IPS-20b (cell line): ENCODE data around the gene LYZL2.
"Not testable (repeated sequence)": the region's sequence is repeated elsewhere in the genome, so short reads cannot be mapped to it uniquely, and the experiment has no call there.

Source experiments
- H3K27ac ChIP-seq: one replicate; pipeline ENCODE4 v1.5.1; 2013; ENCODE audit warnings: low read length
- H3K27me3 ChIP-seq: 2 replicates; pipeline ENCODE4 v1.6.1; 2013; ENCODE audit warnings: mild to moderate bottlenecking, low read length, inconsistent platforms; ENCODE audit not compliant: insufficient read depth
- H3K36me3 ChIP-seq: 2 replicates; pipeline ENCODE4 v1.6.1; 2013; ENCODE audit warnings: low read depth, mild to moderate bottlenecking, inconsistent platforms, low read length, moderate library complexity; ENCODE audit not compliant: insufficient read depth
- H3K4me1 ChIP-seq: 2 replicates; pipeline ENCODE4 v1.6.1; 2013; ENCODE audit warnings: mild to moderate bottlenecking, control low read depth, inconsistent platforms, low read length, moderate library complexity; ENCODE audit not compliant: insufficient read depth
- H3K4me3 ChIP-seq: 2 replicates; pipeline ENCODE4 v1.5.1; 2013; ENCODE audit warnings: mild to moderate bottlenecking, low read length, inconsistent platforms
- H3K9ac ChIP-seq: 2 replicates; pipeline ENCODE4 v1.6.1; 2013; ENCODE audit warnings: low read depth, mild to moderate bottlenecking, inconsistent platforms, low read length, moderate library complexity
- H3K9me3 ChIP-seq: 2 replicates; pipeline ENCODE4 v1.6.1; 2013; ENCODE audit warnings: mild to moderate bottlenecking, low read depth, low read length, inconsistent platforms; ENCODE audit not compliant: insufficient read depth

The LYZL2 gene

DNA sequence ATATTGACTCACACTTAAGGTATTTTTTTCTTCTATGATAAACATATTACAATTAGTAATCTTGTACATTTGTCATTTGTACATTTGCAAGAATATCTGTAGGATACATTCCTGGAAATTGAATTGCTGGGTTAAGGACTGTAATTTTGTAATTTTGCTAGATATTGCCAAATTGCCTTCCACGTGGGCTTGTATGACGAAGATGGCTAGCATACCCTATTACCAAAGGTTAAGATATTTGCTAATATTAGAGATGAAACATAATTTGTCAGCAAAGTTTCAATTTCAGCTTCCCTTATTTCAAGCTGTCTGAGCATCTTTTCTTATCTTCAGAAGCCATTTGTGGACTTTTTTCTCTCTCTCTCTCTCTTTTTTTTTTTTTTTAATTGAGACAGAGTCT lies 1.0 kb upstream of the LYZL2 start:
- Histone ChIP-seq H3K27me3 (no peaks in the 10 kb centered on the region), H3K9ac (no peak overlapping the region), H3K9me3 (no peaks in the 10 kb centered on the region), H3K36me3 (no peaks in the 10 kb centered on the region), H3K27ac (no peak overlapping the region), H3K4me3 (no peak overlapping the region), H3K4me1 (no peaks in the 10 kb centered on the region)

DNA sequence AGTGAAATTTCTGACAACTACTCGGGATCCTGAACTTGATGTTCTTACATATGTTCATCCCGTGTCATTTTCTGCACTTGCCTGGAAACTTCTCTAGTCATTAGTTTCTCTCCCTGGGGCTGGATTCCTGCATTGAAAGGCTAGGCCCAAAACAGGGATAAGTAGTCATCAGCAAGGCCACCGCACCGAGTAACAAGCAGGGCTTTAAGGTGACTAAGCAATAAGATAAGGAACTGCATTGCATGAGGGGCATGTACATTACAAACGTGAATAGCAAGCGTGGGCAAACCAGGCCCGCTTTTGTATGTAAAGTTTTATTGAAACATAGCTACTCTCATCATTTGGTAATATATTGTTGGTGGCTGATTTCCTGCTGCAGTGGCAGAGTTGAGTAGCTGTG lies 977 bp downstream of the LYZL2 start:
- H3K27me3 ChIP-seq, H3K9ac ChIP-seq, H3K27ac ChIP-seq, H3K9me3 ChIP-seq, H3K4me3 ChIP-seq, H3K4me1 ChIP-seq, H3K36me3 ChIP-seq: not testable (repeated sequence)

DNA sequence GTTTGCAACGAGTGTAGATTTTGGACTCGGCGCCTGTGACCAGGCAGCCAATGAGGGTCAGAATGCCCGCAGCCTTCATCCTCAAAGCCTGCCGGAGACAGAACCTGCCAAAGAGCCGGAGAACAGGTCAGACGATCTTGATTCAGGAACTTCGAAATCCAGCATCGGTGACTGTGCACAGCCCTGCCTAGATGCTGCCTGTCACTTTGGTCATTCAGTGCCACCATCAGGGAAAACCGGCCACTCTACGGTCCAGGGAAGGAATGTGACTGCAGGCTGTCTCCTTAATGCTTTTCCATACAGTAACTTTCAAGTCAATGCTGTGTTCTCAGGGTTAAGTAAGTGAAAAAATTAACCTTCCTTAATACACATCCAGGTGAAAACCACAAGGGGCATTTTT lies 2.7 kb downstream of the LYZL2 start:
- not testable (repeated sequence) for H3K36me3 ChIP-seq, H3K4me1 ChIP-seq, H3K4me3 ChIP-seq, H3K27ac ChIP-seq, H3K9me3 ChIP-seq, H3K9ac ChIP-seq, H3K27me3 ChIP-seq

DNA sequence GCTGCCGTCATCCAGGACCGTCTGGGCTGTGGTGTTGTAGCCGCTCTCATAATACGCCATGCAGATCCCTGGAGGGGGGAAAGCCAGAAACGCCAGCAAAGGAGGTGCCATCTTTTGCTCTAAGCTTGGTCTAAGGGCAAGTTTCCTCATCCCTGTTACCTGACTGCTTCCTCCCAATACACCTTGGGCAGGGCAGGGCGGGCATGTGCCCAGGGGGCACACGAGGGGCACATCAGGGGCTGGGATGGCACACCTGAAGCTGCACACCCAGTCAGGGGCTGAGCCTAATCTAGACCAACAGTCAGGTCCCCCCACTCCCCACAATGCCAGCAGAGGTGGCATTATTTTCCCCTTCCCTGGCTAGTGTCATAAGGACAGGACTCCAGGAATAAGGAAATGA lies 3.4 kb downstream of the LYZL2 start:
- H3K4me1 ChIP-seq, H3K9me3 ChIP-seq, H3K9ac ChIP-seq, H3K4me3 ChIP-seq, H3K27ac ChIP-seq, H3K27me3 ChIP-seq, H3K36me3 ChIP-seq: not testable (repeated sequence)

DNA sequence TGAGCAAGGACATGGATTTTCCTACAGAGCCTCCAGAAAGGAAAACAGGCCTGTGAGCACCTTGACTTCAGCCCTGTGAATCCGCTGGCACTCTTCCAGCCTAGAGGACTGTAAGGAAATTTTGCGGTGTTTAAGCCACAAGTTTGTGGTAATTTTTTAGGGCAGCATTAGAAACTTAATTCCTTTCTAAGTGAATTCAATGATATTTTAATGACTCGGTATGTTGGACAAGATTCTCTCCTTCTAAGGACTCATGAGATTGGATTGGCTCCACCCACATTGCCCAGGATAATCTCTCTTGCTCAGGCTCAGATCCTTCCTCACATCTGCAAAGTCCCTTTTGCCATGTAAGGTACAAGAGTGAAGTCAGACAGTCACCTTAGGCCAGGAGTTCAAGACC lies 4.5 kb downstream of the LYZL2 start:
- no peaks in the 10 kb centered on the region for H3K36me3 ChIP-seq
- H3K9ac ChIP-seq: no peak overlapping the region
- H3K27ac ChIP-seq: no peak overlapping the region

DNA sequence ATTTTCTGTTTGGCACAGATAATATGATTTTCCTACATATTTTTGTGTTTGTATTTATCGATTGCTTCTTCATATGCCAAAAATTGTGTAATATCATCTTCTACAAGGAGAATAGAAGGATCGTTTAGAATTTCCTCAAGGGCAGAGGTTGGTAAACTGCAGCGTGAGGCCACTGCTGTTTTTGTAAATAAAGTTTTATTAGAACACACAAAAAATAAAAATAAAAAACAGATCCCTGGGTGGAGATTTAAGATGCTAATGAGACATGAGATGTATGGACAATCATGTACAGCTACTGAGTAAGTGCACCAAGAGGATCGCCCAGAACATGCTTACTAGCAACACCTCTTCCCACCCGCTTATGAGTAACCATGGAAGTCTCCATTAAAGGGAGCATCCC lies 9.6 kb downstream of the LYZL2 start:
- H3K9me3 ChIP-seq: no peaks in the 10 kb centered on the region
- H3K27ac ChIP-seq: no peak overlapping the region
- H3K4me3 ChIP-seq: no peak overlapping the region
- H3K4me1 ChIP-seq: no peaks in the 10 kb centered on the region
- no peak overlapping the region for H3K9ac ChIP-seq
- H3K27me3 ChIP-seq: no peaks in the 10 kb centered on the region
- no peaks in the 10 kb centered on the region for H3K36me3 ChIP-seq

More for the DNA sequence above, 4.5 kb downstream of the LYZL2 start:
- Histone ChIP-seq H3K4me3 (no peak overlapping the region), H3K27me3 (no peaks in the 10 kb centered on the region), H3K4me1 (no peaks in the 10 kb centered on the region), H3K9me3 (no peaks in the 10 kb centered on the region)

DNA sequence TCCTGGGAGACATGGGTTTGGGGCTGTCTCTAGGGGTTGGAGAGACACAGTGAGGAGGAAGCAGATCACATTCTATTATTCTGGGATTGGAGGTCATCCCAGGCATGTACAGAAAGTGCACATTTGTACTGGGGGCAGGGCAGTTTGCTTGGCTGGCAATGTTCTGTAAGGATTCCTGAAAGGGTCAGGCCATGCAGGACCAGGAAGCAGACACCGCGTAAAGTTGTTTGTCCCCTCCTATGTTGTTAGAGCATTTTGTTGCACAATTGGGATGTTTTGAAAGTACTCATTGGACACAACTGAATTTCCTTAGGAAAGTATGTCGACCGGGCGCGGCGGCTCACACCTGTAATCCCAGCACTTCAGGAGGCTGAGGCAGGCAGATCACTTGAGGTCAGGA lies 12.5 kb downstream of the LYZL2 start:
- H3K27ac ChIP-seq: no peak overlapping the region

DNA sequence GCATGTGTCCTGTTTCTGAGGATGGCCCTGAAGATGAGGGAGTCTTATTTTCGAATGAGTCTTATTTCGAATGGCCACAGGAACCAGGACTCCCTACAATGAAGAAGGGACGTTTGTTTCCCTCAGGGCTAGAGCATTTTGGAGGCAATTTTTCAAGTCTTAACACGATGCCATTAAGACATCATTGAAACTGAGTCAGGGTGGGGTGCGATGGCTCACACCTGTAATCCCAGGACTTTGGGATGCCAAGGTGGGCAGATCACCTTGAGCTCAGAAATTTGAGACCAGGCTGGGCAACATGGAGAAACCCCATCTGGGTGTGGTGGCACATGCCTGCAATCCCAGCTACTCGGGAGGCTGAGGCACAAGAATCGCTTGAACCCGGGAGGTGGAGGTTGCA lies 18.5 kb downstream of the LYZL2 start:
- H3K27me3 ChIP-seq, H3K4me3 ChIP-seq, H3K9ac ChIP-seq, H3K4me1 ChIP-seq, H3K36me3 ChIP-seq, H3K9me3 ChIP-seq, H3K27ac ChIP-seq: not testable (repeated sequence)

More for the DNA sequence above, 12.5 kb downstream of the LYZL2 start:
- Histone ChIP-seq H3K36me3 (no peaks in the 10 kb centered on the region), H3K27me3 (no peaks in the 10 kb centered on the region), H3K9me3 (no peaks in the 10 kb centered on the region), H3K4me1 (no peaks in the 10 kb centered on the region), H3K9ac (no peak overlapping the region), H3K4me3 (no peak overlapping the region)

DNA sequence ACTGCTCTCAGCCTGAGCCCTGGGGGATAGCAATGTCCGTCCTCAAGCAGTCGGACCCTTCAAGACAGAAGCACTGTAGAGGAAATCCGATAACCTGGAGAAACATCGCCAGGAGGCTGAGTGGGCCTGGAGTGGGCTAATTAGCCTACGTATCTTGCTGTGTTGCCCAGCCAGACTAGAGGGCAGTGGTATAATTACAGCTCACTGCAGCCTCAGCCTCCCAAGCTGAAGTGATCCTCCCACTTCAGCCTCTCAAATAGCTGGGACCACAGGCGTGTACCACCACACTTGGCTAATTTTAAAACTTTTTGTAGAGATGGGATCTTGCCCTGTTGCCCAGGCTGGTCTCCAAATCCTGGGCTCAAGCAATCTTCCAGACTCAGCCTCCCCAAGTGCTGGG lies 21.7 kb downstream of the LYZL2 start:
- Histone ChIP-seq H3K4me3 (no peak overlapping the region), H3K4me1 (no peaks in the 10 kb centered on the region), H3K9ac (no peak overlapping the region), H3K9me3 (no peaks in the 10 kb centered on the region), H3K36me3 (no peaks in the 10 kb centered on the region), H3K27ac (no peak overlapping the region), H3K27me3 (no peaks in the 10 kb centered on the region)

DNA sequence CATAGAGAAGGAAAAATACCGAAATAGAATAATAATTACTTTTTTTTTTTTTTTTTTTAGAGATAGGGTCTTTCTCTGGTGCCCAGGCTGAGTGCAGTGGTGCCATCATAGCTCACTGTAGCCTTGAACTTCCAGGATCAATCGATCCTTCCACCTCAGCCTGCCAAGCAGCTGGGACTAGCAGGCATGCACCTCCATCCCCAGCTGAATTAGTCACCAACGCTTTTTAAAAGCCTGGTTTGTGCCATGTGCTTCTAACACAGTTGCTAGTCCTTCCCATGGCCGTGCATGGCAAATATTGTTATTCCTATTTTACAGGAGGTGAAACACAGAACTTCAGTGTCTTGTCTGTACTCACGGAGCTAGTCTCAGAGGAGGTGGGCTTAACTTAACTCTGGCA lies 23.2 kb downstream of the LYZL2 start:
- Histone ChIP-seq H3K4me1 (no peaks in the 10 kb centered on the region), H3K4me3 (no peak overlapping the region), H3K36me3 (no peaks in the 10 kb centered on the region), H3K27ac (no peak overlapping the region), H3K27me3 (no peaks in the 10 kb centered on the region), H3K9me3 (no peaks in the 10 kb centered on the region), H3K9ac (no peak overlapping the region)

DNA sequence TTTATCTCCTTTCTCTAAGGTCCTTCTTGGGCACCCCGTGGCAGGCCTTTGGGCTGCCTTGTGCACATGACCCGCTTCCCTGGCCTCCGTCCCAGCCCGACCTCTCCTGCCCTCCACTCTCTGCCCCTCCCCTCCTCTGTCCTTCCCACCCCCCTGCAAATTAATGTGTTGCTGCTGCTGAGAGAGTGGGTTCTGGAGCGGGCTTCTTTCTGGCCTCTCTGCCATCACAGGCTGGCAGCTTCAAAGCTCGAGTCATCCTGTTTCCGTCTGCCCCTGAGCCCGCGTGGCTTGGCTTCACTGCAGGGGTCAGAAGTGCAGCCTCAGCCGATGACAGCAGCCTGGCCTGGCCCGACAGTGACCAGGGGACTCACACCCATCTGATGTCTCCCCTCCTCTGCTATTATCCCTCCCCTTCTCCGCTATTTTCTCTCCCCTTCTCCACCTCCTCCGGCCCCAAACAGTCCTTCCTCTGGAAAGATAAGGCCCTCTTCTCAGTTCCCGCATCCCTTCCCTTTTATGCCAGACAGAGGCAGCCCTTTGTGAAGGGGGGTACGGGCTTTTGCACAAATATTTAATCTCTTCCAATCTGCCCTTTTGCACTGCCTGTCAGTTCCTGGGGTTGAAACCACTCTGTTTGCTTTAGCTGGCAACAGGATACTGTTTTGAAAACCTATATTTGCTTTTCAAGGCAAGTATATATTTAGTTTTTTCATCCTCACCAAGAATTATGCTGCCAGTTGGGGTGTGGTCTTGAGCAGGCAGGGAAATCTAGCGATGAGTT lies 24.0 kb downstream of the LYZL2 start:
- not testable (repeated sequence) for H3K9ac ChIP-seq, H3K27ac ChIP-seq, H3K27me3 ChIP-seq, H3K36me3 ChIP-seq, H3K4me1 ChIP-seq, H3K9me3 ChIP-seq, H3K4me3 ChIP-seq

DNA sequence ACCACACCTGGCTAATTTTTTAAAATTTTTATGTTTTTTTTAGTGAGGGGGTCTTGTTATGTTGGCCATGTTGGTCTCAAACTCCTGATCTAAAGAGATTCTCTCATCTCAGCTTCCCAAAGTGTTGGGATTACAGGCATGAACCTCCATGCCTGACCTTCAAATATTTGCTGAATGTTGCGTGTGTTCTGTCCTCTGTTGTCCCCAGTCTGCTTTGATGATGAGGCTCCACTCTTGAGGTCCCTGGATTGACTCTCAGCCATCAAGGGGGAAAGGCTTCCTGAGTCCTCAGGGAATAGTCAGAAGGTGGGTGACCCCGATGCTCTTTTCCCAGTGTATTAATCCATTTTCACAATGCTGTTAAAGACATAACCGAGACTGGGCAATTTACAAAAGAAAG lies 26.0 kb downstream of the LYZL2 start:
- Histone ChIP-seq H3K4me3 (no peak overlapping the region), H3K9ac (no peak overlapping the region), H3K27ac (no peak overlapping the region), H3K9me3 (no peaks in the 10 kb centered on the region), H3K27me3 (peaks cover 16% of the 10 kb centered on the region), H3K36me3 (no peaks in the 10 kb centered on the region), H3K4me1 (peaks cover under 1% of the 10 kb centered on the region; the same call in 1 of the 2 replicates)
